GM18526 (cell line): ENCODE data around the gene MMEL1.

ENCODE experiments used
- POLR2A ChIP-seq: IDR thresholded peaks from 3 replicates; pipeline ENCODE4 v1.6.1; 2011; ENCODE audit not compliant: insufficient read length; ENCODE audit errors: extremely low read depth

MMEL1 gene

DNA sequence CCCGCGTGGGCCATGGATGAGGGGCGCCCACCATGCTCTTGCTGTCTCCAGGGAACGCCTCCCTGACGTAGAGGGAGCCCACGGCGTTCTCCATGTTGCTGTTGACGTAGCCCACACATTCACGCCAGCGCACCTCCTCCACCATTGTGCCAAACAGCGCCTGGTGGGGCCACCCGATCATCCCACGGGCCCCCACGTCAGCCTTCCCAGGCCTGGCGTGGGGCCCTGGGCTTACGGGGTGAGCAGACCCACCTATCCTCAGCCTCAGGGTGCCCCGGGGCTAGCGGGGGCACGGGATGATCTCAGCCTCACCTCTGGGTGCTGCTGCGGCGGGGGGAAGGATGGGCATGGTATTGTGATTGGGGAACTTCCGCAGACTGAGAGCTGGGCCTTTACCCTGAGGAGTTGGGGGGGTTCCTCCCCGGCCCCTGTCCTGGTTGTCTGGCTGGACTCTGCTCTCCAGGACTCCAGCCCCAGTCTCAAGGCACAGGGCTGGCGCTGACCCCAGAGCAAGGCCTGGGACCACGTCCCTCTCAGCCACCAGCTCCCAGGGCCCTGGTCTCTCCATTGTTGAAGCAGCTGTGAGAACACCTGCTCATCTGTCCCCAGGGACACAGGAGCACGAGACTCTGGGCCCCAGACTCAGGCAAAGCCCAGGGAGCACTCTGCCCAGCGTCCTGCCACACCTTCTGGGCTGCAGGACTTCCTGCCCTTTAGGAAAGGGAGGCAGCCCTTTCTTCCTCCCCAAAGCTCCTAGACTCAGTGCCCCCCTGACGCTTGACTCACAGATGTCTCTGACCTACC is 36.1 kb downstream of the MMEL1 start:
- no peak for TF ChIP-seq POLR2A

DNA sequence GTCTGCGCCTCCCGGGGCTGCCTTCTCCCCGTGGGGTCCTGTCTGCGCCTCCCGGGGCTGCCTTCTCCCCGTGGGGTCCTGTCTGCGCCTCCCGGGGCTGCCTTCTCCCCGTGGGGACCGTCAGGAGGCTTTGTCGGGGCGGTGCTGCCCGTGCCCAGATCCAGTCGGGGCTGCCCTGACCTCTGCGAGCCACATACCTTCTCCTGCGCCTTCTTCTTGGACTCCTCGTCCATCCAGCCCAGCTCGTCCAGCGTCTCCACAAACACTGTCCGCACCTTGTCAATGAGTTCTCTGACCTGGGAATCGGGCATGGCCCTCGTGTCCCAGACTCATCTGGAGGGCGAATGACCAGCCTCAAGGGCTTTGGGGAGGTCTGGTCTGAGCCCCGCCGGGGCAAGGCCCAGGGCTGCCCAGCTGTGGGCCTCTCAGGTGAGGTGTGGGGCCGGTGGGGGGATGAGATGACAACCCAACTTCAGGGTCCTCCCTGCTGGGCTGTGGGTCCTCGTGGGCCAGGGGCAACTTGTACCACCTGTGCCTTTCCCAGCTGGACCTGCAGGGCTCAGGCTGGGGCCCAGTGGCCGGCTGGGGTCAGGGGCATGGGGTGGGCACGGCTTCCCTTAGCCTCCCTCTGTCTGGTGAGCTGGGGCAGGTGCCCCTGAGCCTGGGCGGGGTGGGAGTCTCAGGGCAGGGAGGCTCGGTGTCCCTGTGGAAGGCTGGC is 36.8 kb downstream of the MMEL1 start:
- no peak for TF ChIP-seq POLR2A

DNA sequence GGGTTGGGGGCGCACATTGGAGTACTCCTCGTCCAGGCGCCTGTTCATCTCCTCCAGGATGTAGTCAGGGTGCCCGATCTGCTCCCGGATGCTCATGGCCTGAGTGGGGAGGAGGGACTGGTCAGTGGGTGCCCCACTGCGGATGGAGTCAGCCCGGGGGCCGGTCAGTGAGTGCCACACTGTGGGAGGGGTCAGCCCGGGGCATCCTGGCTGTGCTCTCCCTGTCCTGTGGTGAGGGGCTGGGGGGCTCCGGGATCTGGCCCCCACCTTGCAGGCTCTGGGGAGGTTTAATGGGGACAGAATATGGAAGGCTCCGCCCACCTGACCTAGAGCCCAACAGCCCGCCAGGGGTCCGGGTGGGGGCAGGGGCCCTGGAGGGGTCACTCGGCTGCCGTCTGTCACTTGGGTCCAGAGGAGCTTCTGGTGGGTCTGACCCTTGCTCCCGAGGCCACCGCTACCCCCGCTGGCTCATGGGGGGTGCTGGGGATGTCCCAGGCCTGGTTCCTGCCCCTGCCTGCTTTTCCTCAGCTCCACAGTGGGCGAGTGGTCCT is 37.5 kb downstream of the MMEL1 start:
- TF ChIP-seq POLR2A, result no peak

DNA sequence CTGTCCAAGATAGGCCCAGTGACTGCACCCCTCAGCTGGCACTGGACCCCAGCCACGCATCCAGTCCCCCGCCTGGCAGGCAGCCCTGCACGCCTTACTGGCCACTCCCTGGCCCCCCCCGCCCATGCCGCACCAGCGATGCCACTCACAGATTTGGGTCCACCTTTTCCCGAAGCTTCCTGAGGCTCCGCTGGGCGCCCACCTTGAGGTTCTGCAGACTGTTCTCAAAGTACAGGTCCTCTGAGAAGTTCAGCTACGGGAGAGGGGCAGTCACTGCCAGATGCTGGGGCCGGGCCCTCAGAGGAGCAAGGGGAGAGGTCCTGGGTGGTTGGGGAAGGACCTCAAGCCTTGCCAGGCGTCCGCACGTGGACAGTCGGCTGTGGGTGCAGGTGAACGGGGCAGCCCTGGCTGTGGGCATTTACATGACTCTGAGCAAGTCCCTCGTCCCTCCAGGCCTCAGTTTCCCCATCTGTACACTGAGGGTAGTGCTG is 38.1 kb downstream of the MMEL1 start:
- no peak for TF ChIP-seq POLR2A

DNA sequence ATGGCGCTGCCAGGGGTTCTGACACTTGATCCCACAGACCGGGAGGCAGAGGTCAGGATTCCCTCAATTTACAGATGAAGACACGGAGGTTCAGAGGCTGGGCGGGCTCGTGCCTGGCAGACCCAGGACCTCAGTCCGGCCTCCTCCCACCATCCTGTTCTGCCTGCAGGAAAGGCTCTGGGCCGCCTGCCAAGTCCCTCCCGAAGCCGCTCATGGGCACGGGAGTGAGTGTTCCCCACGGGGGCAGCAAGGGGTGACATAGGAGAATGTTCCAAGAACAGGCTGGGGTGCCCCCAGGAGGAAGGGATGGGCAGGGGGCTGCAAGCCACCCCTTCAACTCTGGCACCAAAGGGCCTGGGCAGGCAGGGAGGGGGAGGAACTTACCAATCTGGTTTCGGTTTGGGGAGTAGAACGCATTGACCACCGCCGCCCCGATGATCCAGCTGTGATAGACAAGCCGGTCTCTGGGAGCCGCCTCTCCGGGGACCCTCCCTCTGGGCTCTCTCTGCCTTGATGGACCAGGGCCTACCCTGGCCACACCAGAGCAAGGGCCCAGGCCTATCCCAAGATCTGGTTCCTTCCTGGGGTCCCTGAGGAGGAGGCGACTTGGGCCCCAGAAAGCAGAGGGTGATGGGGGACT is 38.7 kb downstream of the MMEL1 start:
- no peak for TF ChIP-seq POLR2A

DNA sequence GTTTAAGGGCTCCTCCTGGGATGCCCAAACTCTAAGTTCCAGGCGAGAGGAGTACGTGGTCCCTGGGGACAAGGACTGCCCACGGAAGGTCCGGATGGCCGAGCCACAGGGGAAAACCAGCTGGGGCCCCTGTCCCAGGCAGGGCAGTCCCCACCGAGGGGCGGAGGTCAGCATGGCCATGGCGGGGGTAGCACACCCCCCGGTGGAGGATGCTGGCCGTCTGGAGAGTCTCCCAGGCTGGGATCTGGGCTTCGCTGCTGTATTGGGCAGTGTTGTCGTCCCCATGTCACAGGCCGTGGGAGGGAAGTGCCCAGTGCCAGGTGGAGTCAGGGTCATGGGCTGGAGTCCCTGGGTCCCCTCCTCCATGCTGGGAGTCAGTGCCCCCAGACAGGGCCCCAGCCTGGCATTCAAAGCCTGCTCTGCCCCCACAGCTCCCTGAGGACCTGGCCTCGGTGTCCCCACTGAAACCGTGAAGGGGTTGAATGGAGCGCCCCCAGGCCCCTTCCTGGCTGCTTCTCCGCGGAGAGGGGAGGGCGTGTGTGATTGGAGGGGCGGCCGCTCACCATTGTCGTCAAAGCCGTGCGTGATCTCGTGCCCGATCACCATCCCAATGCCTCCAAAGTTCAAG is 39.5 kb downstream of the MMEL1 start:
- no peak for TF ChIP-seq POLR2A

DNA sequence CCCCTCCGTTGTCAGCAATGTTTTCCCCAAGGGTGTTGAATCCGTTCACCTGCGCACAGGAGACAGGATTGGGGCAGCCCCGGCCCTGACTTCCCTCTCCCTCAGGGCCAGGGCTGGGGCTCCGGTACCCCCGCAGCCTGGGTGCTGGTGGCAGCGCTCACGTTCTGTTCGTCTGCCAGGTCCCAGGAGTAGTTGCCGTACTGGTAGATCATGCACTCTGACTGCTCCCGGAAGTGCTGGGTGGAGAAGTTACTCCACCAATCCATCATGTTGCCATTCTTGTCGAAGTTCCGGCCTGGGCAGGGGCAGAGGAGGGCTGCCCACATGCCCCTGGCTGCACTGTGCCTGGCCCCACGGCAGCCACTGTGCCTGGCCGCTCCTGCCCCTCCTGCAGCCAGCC is 40.1 kb downstream of the MMEL1 start:
- TF ChIP-seq POLR2A, result no peak

DNA sequence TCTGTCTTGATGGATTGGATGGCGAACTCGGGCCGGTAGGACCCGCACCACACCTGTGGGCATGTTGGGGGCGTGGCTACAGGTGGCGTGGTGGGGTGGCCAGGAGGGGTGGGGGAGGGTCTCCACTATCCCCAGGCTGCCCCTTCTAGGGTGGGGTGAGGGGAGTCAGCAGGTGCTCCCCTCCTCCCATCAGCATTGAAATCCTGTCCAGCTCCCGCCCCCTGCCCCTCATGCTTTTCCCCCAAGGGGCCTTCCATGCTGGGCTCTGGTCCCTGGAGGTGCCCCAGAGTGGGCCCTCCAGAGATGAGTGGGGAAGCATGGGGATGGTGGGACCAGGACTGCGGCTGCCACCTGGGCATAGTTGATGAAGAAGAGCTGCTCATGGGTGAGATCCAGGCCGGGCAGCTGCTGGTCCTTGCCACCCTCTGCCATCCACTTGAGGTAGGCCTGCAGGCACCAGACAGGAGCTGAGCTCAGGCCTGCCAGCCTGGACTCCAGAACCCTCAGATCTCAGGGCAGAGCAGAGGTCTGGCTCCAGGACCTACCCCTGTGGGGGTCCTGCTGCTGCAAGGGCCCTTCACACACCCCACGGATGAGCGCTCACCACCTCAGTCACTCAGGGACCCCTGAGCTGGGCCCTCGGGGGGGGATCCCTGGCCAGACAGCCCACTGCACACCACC is 41.1 kb downstream of the MMEL1 start:
- TF ChIP-seq POLR2A, result no peak

DNA sequence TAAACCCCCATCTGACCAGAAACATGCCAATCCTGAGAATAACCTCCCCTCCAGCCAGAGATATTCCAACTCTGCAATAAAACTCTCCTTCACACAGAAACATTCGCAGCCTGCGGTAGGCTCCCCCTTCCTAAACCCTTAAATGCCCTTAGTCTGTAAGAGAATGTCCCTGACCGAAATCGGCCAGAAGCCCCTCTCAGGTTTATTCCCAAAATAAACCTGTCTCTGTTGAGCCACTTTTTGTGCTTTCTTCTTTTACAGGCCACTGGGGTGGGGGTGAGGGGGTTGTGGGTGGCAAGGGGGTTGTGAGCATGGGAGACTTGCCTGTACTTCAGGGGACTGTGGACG is 41.6 kb downstream of the MMEL1 start:
- no peak for TF ChIP-seq POLR2A

DNA sequence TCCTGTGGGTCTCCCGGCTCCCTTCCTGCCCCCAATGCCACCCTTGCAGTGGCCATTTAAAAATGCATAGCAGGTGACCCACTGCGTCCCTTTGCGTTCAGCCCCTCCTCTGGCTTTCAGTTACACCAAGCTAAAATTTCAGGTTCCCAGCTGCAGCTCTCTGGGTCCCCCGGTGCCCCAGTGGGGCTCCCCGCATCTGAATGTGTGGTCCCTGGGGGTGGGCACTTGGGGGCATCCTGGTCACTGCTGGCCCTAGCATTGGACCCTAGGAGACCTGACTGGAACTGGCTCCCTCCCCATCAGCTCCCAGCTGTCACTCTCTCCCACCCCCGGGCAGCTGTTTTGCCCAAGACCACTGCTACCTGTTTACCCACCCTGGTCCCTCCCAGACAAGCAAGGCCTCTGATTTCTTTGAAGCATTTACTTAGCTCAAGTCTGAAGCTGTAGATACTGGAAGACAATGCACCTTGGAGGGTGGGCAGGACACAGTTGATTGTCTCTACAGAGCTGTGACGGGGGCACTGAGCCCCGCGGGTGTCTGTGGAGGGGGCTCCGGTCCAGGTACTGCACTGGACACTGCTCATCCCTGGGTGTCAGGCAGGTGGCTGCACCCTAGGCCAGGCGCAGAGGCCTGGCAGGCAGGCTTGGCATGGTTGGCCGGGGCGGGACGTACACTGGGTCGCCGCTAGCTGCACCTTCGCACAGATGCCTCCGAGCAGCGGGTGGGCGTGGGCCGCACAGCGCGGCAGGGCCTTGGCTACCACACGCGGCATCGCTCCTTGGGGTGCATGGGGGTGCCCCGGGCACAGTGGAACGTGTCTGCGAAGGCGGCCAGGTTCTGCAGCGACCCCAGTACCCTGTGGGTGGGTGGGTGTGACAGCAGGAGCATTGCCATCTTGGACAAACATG is 42.3 kb downstream of the MMEL1 start:
- no peak for TF ChIP-seq POLR2A

DNA sequence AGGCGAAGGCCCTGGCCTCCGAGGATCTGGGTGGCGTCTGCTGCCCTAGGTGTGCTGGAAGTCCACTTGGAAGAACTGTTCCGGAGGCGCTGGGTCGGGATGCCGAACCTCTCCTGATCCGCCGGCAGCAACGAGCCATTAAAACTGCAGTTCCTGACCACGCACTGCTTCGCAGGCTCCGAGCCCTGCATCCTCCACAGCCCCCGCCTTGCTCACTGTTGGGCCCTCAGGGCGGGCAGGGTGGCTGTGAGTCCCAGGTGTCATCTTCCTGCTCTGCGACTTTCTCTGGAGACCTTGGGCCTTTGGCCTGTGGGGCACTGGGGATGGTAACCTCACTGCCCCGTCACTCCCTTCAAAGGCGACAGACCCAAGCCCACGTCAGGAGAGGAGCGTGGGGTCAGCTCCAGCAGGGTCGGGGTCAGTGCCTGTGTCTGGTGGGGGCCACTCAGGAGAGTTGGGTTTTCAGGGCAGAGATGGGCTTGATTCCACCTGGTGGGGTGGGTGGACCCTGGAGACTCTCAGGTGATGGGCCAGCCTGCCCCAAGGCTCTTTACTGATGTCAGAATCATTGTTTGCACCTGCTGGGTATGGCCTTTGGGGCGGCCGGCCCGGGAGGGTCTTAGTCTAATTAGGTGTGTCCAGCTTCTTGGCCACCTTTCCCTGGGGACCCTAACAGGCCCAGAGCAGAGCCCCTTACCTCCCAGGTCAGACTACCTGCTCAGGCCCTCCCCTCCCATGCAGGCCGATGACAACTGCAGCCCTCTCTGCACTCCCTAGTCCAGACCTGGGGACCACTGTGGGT is 43.2 kb downstream of the MMEL1 start:
- TF ChIP-seq POLR2A, result no peak

DNA sequence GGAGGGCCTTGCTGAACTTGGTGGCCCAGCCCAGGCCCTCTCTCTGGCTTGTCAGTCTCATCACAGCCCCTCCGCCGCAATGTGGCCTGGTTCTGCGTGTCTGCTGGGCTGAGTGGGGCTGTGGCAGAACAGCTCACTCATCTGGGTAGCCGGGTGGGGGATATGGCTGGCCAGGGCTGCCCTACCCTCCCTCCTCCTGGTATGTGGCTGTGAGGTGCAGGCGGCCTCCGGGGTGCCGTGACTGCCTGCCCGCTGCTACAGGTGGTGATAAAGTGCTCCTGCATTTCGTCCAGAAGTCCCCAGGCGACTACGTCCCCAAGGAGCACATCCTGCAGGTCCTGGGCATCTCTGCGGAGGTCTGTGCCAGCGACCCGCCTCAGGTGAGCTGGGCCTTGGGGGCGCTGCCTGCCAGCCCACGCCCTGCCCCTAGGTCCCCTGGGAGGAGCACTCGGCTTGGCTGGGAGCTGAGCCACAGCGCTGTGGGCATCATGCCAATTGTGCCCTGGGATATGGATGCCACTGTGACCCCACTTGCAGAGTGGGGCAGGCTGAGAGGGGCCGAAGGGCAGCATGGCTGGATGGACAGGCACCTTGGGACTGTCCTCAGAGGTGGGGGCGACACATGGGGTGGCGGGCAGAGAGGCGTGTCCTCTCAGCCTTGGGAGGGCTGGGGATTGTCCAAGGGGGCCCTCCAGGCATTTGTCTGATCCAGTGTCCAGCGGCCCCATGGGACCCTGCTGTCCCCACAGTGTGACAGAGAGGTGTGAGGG is 44.0 kb downstream of the MMEL1 start:
- no peak for TF ChIP-seq POLR2A
